GM18858 (cell line): ENCODE data around the gene LMBR1.
A peak's percentile ranks its signal among the peaks of the same experiment; 100 is the strongest.
"Not testable (repeated sequence)": the region's sequence is repeated elsewhere in the genome, so short reads cannot be mapped to it uniquely, and the experiment has no call there.

Source experiments
- ATAC-seq: cut with Tn5 transposase; IDR thresholded peaks from one replicate; pipeline ENCODE4 v1.9.1; 2021; ENCODE audit not compliant: unreplicated experiment

Gene LMBR1

GRCh38 chr7:156661637-156662036 is 231.3 kb downstream of the LMBR1 start:
- ATAC-seq, result no peak

- ATAC-seq, result no peak
These were observed 233.0 kb downstream of the LMBR1 start for GRCh38 chr7:156659961-156660360.

GRCh38 chr7:156659203-156659602 is 233.8 kb downstream of the LMBR1 start:
- no peak for ATAC-seq

GRCh38 chr7:156657681-156658080 is 235.3 kb downstream of the LMBR1 start:
- no peak for ATAC-seq

- no peak for ATAC-seq
These were observed 236.4 kb downstream of the LMBR1 start for GRCh38 chr7:156656598-156656997.

GRCh38 chr7:156655983-156656382 is 237.0 kb downstream of the LMBR1 start:
- no peak for ATAC-seq

- ATAC-seq, result no peak
These were observed 237.7 kb downstream of the LMBR1 start for GRCh38 chr7:156655251-156655650.

GRCh38 chr7:156654511-156655234 is 238.3 kb downstream of the LMBR1 start:
- ATAC-seq, result no peak

GRCh38 chr7:156652886-156653568 is 240.0 kb downstream of the LMBR1 start:
- ATAC-seq, result no peak

- ATAC-seq, result no peak
These were observed 241.5 kb downstream of the LMBR1 start for GRCh38 chr7:156651474-156651873.

- ATAC-seq, result no peak
These were observed 242.9 kb downstream of the LMBR1 start for GRCh38 chr7:156650042-156650441.

- not testable (repeated sequence) for ATAC-seq
These were observed 245.7 kb downstream of the LMBR1 start for GRCh38 chr7:156647330-156647729.

GRCh38 chr7:156642306-156643045 is 250.5 kb downstream of the LMBR1 start:
- no peak for ATAC-seq

GRCh38 chr7:156640949-156641485 is 252.0 kb downstream of the LMBR1 start:
- ATAC-seq, result peak; percentile 32

- ATAC-seq, result peak; percentile 76
These were observed 252.6 kb downstream of the LMBR1 start, which contains the start of gene RNF32 for GRCh38 chr7:156640257-156640948. RNF32 (plus strand) TSS chr7:156640774; CDS start chr7:156643878, 3,104 bp downstream.

- ATAC-seq, result no peak
These were observed 253.3 kb downstream of the LMBR1 start for GRCh38 chr7:156639426-156640256.

- ATAC-seq, result no peak
These were observed 254.4 kb downstream of the LMBR1 start for GRCh38 chr7:156638443-156639077.

- not testable (repeated sequence) for ATAC-seq
These were observed 255.9 kb downstream of the LMBR1 start for GRCh38 chr7:156637093-156637492.
